ENCODE data around the gene GPAM. TPM values are rescaled to one million over a fixed set of nuclear protein-coding genes. Genes with fewer than 3 reads are reported as not detected.

Gene GPAM
- total RNA-seq, 1 donor from 2014 or later = 10.8 TPM

DNA sequence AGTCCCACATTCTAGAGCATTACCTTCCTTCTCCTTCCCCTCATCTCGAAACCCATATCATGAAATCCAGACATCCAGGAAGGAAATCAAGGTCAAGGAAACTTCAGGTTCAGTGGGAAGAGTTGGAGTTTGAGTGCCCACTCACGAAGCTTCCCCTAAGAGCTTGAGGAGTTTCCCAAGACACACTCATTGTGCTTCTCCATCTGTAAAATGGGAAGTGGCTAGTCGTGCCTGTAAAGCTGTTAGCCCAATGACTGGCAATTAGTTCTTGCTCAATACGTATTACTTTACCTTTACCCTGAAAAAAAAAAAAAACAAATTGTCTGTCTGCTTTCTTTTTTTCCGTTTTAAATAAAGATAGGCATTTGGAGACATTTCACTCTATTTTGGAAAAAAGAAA lies 42.3 kb downstream of the GPAM start:
- TF ChIP-seq, protein P1, sequence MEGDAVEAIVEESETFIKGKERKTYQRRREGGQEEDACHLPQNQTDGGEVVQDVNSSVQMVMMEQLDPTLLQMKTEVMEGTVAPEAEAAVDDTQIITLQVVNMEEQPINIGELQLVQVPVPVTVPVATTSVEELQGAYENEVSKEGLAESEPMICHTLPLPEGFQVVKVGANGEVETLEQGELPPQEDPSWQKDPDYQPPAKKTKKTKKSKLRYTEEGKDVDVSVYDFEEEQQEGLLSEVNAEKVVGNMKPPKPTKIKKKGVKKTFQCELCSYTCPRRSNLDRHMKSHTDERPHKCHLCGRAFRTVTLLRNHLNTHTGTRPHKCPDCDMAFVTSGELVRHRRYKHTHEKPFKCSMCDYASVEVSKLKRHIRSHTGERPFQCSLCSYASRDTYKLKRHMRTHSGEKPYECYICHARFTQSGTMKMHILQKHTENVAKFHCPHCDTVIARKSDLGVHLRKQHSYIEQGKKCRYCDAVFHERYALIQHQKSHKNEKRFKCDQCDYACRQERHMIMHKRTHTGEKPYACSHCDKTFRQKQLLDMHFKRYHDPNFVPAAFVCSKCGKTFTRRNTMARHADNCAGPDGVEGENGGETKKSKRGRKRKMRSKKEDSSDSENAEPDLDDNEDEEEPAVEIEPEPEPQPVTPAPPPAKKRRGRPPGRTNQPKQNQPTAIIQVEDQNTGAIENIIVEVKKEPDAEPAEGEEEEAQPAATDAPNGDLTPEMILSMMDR (IDR thresholded peaks at IDR 0.05) = no peak
- no peak for DNase-seq (ENCODE audit: low spot score)
- Mint-ChIP-seq H3K27ac (ENCODE audit: unreplicated experiment) (no peak overlapping the region), H3K9me3 (ENCODE audit: low read depth) (no peaks in the 10 kb centered on the region), H3K36me3 (ENCODE audit: low read depth) (no peaks in the 10 kb centered on the region), H3K4me3 (ENCODE audit: unreplicated experiment) (no peak overlapping the region), H3K27me3 (ENCODE audit: low read depth) (peaks cover 6% of the 10 kb centered on the region), H3K4me1 (ENCODE audit: low read depth) (no peaks in the 10 kb centered on the region)

DNA sequence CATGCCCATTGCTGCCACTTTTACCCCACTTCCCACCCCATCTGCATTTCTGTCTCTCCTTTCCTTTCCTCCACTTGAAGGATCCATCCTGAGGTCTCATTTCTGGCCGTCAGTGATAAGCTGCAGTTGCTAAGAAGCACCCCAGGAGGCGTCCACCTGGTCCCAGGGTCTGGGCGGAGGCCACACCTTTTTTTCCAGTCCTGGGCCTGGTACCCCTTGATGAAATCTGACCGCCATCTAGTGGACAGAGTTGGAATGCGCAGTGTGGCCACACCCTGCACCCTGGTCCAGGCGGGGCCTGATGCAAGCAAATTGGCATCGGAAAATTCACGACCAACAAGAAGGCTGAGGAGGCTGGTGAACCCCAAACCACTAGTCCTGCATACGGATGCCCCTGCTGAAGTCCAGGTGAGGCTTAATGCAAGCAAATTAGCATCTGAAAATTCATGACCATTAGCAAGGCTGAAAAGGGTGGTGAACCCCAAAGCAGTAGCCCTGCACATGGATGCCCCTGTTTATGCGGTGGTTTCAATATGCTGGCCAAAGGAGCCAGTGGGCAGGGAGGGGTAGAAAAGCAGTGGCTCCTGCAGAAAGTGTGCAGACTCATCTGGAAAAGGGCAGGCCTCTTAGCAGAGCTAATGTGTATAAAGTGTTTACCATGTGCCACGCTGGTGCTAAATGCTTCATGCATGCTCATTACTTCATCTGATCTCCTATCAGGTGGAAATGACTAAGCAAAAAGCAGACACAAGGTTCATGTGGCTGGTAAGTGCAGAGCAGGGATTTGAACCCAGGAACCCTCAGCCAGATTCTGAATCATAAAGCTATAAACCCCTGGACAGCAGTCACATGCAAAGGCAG lies 43.2 kb downstream of the GPAM start:
- H3K27ac Mint-ChIP-seq (ENCODE audit: unreplicated experiment) = no peak overlapping the region
- no peak overlapping the region for H3K4me3 Mint-ChIP-seq (ENCODE audit: unreplicated experiment)

DNA sequence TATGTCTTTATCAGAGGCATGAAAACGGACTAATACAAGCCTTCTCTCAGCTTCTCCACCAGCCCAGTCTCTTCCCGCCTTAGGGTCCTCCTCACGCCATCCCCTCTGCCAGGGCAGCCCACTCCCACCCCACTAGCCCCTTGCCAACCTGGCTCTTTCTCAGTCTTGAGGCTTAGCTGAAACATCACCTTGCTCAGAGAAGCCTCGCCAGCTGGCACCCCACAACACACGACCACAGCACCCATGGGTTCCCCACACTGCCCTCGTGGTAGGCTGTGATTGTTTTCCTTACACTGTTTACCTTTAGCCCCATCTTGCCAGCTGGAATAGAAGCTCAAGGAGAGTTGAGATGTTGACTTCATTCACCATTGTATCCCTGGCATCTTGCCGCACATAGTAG lies 44.4 kb downstream of the GPAM start:
- no peak overlapping the region for H3K4me3 Mint-ChIP-seq (ENCODE audit: unreplicated experiment)
- H3K27me3 Mint-ChIP-seq (ENCODE audit: low read depth) = peaks cover 12% of the 10 kb centered on the region
- H3K27ac Mint-ChIP-seq (ENCODE audit: unreplicated experiment) = no peak overlapping the region
- H3K4me1 Mint-ChIP-seq (ENCODE audit: low read depth) = no peaks in the 10 kb centered on the region
- TF ChIP-seq, protein P1 (IDR thresholded peaks at IDR 0.05) = no peak
- no peaks in the 10 kb centered on the region for H3K36me3 Mint-ChIP-seq (ENCODE audit: low read depth)
- H3K9me3 Mint-ChIP-seq (ENCODE audit: low read depth) = no peaks in the 10 kb centered on the region
- DNase-seq (ENCODE audit: low spot score) = no peak

More for the DNA sequence above, 43.2 kb downstream of the GPAM start:
- no peak for DNase-seq (ENCODE audit: low spot score)
- Mint-ChIP-seq H3K4me1 (ENCODE audit: low read depth) (no peaks in the 10 kb centered on the region), H3K9me3 (ENCODE audit: low read depth) (no peaks in the 10 kb centered on the region), H3K27me3 (ENCODE audit: low read depth) (peaks cover 6% of the 10 kb centered on the region), H3K36me3 (ENCODE audit: low read depth) (no peaks in the 10 kb centered on the region)
- TF ChIP-seq, protein P1 (IDR thresholded peaks at IDR 0.05) = peak; percentile 89

DNA sequence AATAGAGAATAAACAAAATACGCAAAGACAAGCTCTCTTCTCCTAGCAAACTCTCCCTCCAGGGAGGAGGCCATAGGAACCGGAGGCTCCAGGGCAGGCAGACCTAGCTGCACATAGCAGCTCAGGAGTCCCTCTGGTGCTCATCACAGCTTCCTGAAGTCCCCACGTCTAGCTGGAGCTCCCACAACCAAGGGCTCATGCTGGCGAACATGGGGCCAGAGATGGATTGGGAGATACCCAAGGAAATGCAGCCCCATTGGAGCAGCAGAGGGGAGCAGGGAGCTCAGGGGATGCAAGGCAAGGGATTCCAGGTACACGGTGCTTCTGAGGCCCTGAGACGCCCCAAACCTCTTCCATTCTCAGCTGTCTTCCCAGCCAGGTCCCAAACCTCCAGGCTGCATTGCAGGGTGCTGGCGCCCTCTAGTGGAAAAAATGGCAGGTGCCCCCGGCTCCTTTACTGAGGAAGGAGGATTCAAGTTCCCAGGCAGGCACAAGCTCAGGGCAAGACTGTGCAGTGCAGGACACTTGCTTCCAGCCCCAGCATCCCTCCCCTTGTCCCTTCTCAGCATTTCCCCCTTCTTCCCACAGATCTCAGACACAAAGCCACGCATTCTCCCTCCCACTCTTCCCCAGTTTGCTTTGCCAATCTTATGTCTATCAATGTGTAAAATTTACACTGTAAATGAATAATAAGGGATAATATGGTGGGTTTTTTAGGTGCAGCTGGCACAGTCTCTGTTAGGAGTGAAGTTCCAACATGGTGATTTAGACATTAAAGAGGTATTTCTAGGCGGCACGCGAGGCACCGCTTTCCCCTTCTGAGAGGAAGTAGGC lies 46.2 kb downstream of the GPAM start:
- TF ChIP-seq, protein P1 (IDR thresholded peaks at IDR 0.05) = peak; percentile 89
- no peak for DNase-seq (ENCODE audit: low spot score)
- Mint-ChIP-seq H3K4me1 (ENCODE audit: low read depth) (no peaks in the 10 kb centered on the region), H3K9me3 (ENCODE audit: low read depth) (no peaks in the 10 kb centered on the region), H3K27ac (ENCODE audit: unreplicated experiment) (no peak overlapping the region), H3K4me3 (ENCODE audit: unreplicated experiment) (no peak overlapping the region), H3K27me3 (ENCODE audit: low read depth) (peaks cover 21% of the 10 kb centered on the region), H3K36me3 (ENCODE audit: low read depth) (no peaks in the 10 kb centered on the region)

DNA sequence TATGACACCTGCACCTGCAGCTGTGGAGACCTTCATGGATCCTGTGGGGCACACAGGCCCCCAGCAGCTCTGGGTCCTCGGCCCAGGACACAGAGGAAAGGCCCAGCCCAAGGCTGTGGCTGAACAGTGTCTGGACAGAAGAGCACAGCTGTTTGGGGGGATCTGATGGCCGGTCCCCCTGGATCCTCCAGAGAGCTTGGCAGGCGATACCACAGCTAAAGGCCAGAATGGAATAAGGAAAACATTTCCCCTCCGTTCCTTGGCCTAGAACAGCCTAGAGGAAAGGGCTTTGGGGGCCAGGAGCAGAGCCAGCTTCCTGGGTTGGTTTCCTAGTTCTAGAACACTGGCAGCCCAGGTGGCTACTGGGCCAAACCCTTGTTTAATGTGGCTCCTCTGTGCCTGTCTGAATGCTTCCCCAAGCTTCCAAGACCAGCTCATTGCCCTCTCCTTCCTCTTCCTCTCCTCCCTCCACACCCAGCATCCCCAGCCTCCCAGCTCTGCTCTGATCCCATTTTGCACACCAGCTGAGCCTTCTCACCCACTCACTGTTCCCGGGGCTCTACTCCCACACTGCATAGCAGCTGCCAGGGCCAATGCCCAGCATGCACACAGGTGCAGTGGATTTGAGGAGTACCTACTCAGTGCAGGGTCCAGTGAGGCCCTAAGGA lies 46.9 kb downstream of the GPAM start:
- Mint-ChIP-seq H3K27ac (ENCODE audit: unreplicated experiment) (no peak overlapping the region), H3K27me3 (ENCODE audit: low read depth) (peaks cover 21% of the 10 kb centered on the region), H3K9me3 (ENCODE audit: low read depth) (no peaks in the 10 kb centered on the region), H3K4me1 (ENCODE audit: low read depth) (no peaks in the 10 kb centered on the region), H3K4me3 (ENCODE audit: unreplicated experiment) (no peak overlapping the region), H3K36me3 (ENCODE audit: low read depth) (no peaks in the 10 kb centered on the region)
- TF ChIP-seq, protein P1 (IDR thresholded peaks at IDR 0.05) = no peak
- DNase-seq (ENCODE audit: low spot score) = no peak
